K562 (cell line): ENCODE measurements around the gene SPTAN1.

Source experiments
- CTCF ChIP-seq, 3 experiments: IDR thresholded peaks in 2 of 3; conservative IDR thresholded peaks in 1 of 3; 2 replicates each; pipeline ENCODE4 v1.5.1; 2011 to 2012; ENCODE audit warnings: low read length in 3 of 3, mild to moderate bottlenecking in 3 of 3, control low read depth in 2 of 3, improper control_type of control experiment in 1 of 3, inconsistent platforms in 1 of 3, low read depth in 1 of 3, mixed read lengths in 1 of 3, moderate library complexity in 1 of 3; ENCODE audit not compliant: insufficient read depth in 2 of 3
- ZKSCAN1 ChIP-seq: fragments of 150-350 bp; IDR thresholded peaks from 2 replicates; pipeline ENCODE4 v1.6.1; 2016; ENCODE audit warnings: low read depth, low read length

GRCh38 chr9:128638580-128638979 is 86.2 kb downstream of the SPTAN1 start:
- TF ChIP-seq CTCF (IDR thresholded peaks at IDR 0.05 in 2 of 3, conservative IDR thresholded peaks at IDR 0.05 in 1 of 3; ENCODE audit: insufficient read depth in 2 of 3, low read depth in 1 of 3, low read length in 3 of 3): no peak
- no peak for TF ChIP-seq ZKSCAN1
